IPS-18c (cell line): ENCODE measurements around the gene LRIF1.
A peak's percentile ranks its signal among the peaks of the same experiment; 100 is the strongest.
"Not testable (repeated sequence)": the region's sequence is repeated elsewhere in the genome, so short reads cannot be mapped to it uniquely, and the experiment has no call there.

ENCODE experiments used
- H3K4me3 ChIP-seq: 2 replicates; pipeline ENCODE4 v1.7.0; 2013; ENCODE audit warnings: low read depth, mild to moderate bottlenecking, low read length, moderate library complexity; ENCODE audit not compliant: insufficient read depth
- H3K9me3 ChIP-seq: one replicate; pipeline ENCODE4 v1.6.1; 2013; ENCODE audit warnings: mild to moderate bottlenecking, low read length, moderate library complexity; ENCODE audit not compliant: control insufficient read depth, insufficient read depth

Gene LRIF1, protein sequence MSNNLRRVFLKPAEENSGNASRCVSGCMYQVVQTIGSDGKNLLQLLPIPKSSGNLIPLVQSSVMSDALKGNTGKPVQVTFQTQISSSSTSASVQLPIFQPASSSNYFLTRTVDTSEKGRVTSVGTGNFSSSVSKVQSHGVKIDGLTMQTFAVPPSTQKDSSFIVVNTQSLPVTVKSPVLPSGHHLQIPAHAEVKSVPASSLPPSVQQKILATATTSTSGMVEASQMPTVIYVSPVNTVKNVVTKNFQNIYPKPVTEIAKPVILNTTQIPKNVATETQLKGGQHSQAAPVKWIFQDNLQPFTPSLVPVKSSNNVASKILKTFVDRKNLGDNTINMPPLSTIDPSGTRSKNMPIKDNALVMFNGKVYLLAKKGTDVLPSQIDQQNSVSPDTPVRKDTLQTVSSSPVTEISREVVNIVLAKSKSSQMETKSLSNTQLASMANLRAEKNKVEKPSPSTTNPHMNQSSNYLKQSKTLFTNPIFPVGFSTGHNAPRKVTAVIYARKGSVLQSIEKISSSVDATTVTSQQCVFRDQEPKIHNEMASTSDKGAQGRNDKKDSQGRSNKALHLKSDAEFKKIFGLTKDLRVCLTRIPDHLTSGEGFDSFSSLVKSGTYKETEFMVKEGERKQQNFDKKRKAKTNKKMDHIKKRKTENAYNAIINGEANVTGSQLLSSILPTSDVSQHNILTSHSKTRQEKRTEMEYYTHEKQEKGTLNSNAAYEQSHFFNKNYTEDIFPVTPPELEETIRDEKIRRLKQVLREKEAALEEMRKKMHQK

GRCh38 chr1:110963691-110964454 lies at the start of gene LRIF1:
LRIF1 (minus strand) TSS chr1:110963922; CDS start chr1:110963688, 234 bp downstream.
- H3K4me3 ChIP-seq: peak within 1 kb of the TSS; percentile 90
- peaks cover 2% of the 10 kb centered on the region for H3K9me3 ChIP-seq

GRCh38 chr1:111008031-111008430 lies 44.3 kb upstream of the LRIF1 start:
- Histone ChIP-seq H3K9me3 (no peaks in the 10 kb centered on the region), H3K4me3 (no peak overlapping the region)

DNA sequence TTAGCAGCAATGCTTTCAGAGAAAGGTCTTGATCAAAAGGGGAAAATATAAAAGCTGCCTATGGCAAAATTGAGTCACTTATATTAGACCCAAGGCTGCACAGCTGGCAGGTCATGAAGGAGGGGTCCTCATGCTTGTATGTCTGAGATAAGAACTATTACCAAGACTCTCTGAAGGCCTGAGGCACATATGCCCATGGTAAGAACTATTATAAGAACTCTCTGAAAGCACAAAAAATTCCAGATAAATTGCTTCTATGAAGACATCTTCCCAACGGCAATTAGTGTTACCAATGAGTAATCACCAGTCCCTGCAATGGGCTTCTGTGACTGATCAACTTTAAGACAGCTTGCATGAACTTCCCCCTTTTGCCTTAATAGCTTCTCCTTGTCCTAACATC lies 42.8 kb upstream of the LRIF1 start:
- Histone ChIP-seq H3K9me3 (no peaks in the 10 kb centered on the region), H3K4me3 (no peak overlapping the region)

- not testable (repeated sequence) for H3K4me3 ChIP-seq, H3K9me3 ChIP-seq
Observed at GRCh38 chr1:110999607-111000006, 35.9 kb upstream of the LRIF1 start.

- H3K9me3 ChIP-seq, H3K4me3 ChIP-seq: not testable (repeated sequence)
Observed at GRCh38 chr1:110992329-110992728, 28.6 kb upstream of the LRIF1 start.

- H3K4me3 ChIP-seq, H3K9me3 ChIP-seq: not testable (repeated sequence)
Observed at GRCh38 chr1:110991295-110991694, 27.6 kb upstream of the LRIF1 start.

DNA sequence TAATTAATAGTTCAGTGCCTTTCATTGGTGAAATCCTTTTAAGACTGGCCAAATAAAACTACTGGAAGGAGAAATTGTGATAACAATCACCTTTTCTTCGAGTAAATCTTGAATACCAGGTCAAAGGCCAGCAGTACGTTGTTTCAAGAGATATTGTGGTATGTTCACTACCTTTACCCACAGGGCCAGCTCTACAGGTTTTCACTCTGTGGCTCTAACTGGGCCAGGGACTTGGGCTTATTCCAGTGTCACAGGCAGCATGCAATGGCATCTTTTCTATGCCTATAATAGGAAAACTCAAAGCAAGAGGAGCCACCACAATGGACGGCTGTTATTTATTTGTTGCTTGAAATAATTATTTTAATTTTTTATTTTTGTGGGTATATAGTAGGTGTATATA lies 26.8 kb upstream of the LRIF1 start:
- H3K4me3 ChIP-seq: no peak overlapping the region
- H3K9me3 ChIP-seq: no peaks in the 10 kb centered on the region

- H3K4me3 ChIP-seq: no peak overlapping the region
- H3K9me3 ChIP-seq: no peaks in the 10 kb centered on the region
Observed at GRCh38 chr1:110986407-110986891, 22.7 kb upstream of the LRIF1 start.

GRCh38 chr1:110982320-110982719 lies 18.6 kb upstream of the LRIF1 start:
- Histone ChIP-seq H3K9me3 (no peaks in the 10 kb centered on the region), H3K4me3 (no peak overlapping the region)

- no peak overlapping the region for H3K4me3 ChIP-seq
- no peaks in the 10 kb centered on the region for H3K9me3 ChIP-seq
Observed at GRCh38 chr1:110979154-110979553, 15.4 kb upstream of the LRIF1 start.

DNA sequence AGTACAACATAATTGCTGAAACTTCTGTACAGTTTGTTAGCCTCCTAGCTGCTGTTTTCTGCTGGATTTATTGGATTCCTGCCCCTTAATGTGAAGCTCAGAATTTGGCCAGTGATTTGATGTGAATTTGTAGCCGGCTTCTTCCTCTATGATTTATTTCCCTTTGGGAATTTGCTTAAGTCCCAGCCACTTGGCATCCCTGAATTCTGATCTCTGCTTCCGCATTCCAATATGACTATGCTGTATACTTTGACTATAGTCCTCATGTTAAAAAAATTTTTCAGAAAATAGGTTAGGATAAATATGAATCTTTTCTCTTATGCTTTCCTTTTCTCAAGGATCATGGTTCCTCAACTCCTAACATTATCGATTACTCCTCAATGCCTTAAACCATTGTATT lies 12.4 kb upstream of the LRIF1 start:
- no peaks in the 10 kb centered on the region for H3K9me3 ChIP-seq
- no peak overlapping the region for H3K4me3 ChIP-seq

DNA sequence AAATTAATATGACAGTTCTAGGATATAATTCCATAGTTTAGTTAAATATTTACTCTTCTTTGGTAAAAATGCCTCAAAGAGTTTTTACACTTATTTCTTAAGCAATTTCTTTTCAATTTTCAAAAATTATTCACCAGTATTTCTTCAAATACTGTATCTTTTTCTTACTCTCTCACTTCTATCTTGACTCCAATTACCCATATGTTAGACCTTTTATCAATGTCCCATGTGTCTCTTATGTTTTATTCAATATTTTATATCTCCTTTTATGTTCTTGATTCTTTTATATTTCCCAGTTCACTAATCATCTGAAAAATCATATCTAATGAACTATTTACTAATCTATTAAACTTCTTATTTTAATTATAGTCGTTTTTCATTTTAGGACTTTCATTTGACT lies 11.5 kb upstream of the LRIF1 start:
- no peaks in the 10 kb centered on the region for H3K9me3 ChIP-seq
- no peak overlapping the region for H3K4me3 ChIP-seq

- peaks cover 2% of the 10 kb centered on the region for H3K9me3 ChIP-seq
- no peak overlapping the region for H3K4me3 ChIP-seq
Observed at GRCh38 chr1:110967256-110967655, 3.5 kb upstream of the LRIF1 start.

DNA sequence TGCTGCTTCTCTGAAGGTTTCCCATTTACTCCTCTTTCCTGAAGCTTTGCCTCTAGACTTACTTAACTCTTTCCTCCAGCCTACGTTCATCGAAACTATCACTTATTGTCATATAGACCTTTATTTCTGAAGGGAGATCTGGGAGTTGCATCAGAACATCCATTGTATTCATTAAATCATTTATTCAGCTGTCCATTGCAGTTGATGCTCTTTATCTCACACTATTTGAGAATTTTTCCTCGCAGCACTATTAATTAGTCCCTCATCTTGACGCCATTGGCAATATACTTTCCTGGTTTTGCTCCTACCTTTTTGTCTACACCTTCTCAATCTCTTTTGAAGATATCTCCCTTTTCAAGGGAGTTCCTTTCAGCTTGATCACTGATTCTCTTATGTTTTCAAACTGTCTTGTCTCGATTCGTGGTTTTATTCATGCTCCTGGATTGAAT lies 757 bp upstream of the LRIF1 start:
- peaks cover 2% of the 10 kb centered on the region for H3K9me3 ChIP-seq

DNA sequence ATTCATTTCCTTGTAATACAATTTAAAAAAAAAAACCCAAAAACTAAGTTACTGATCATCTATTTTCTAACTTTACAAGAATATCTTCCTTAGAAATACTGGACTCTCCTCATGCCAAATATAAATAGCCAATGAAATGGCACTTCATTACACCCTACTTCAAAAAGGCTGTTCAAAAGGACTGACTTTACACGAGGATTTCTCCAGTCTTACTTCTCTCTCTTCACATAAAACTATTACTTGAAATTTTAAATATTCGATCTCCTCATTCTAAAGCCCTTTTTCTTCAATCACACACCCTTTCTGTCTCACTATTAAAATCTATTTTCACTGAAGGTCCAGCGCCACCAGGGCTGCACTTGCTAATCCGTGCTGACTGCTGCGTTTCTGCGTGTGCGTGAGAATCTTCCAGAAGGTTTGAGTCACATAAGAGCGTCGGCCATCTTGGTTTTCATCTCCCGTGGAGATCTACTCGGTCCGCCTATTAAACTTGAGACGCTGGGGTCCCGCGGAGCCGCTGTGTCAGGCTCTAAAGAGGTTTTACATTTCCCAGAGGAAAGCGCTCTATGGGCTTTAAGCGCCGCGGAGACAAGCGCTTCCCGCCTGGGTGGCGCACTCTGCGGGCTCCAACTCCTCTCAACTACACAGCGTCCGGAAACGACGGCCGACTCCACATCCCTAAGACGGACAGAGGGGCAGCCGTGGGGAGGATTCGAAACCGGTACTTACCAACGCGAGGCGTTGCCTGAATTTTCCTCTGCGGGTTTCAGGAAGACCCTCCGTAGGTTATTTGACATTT lies 631 bp downstream of the LRIF1 start:
- Histone ChIP-seq H3K9me3 (peaks cover 2% of the 10 kb centered on the region), H3K4me3 (peak overlapping the region; percentile 90)

More for the DNA sequence above, 757 bp upstream of the LRIF1 start:
- peak overlapping the region; percentile 65 for H3K4me3 ChIP-seq

DNA sequence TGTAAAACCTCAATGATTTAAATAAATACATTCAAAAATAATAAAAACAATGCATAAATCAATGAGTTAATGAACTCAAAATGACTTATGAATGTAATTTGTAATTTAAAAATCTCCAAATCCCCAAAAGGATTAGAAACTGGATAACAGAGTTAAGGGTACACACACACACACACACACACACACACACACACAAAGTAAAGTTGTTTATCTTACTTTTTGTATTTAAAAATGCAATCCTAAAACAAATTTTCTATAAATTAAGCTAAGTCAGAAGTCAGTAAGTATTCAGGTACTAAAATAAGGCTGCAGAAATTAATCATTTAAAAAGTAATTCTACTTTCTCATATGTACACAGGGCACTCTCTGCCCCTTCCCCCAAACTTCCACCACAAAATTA lies 1.8 kb downstream of the LRIF1 start:
- Histone ChIP-seq H3K4me3 (no peak overlapping the region), H3K9me3 (peaks cover 2% of the 10 kb centered on the region)
